GM19240 (cell line): ENCODE measurements around the gene PEX14.
"Not testable (repeated sequence)": the region's sequence is repeated elsewhere in the genome, so short reads cannot be mapped to it uniquely, and the experiment has no call there.

Experiments
- DNase-seq: peaks from one replicate; pipeline ENCODE4 v3.0.0; 2011; ENCODE audit warnings: low spot score; ENCODE audit not compliant: insufficient read length

PEX14 gene

GRCh38 chr1:10494754-10495474 is 20.2 kb downstream of the PEX14 start:
- DNase-seq, result peak; percentile 83

GRCh38 chr1:10495475-10495817 is 20.7 kb downstream of the PEX14 start:
- no peak for DNase-seq

- DNase-seq, result no peak
These were observed 21.2 kb downstream of the PEX14 start for GRCh38 chr1:10495952-10496351.

GRCh38 chr1:10497109-10497508 is 22.4 kb downstream of the PEX14 start:
- DNase-seq, result no peak

- DNase-seq, result no peak
These were observed 23.5 kb downstream of the PEX14 start for GRCh38 chr1:10498231-10498630.

GRCh38 chr1:10502206-10502605 is 27.5 kb downstream of the PEX14 start:
- DNase-seq, result no peak

GRCh38 chr1:10504249-10504648 is 29.5 kb downstream of the PEX14 start:
- DNase-seq, result no peak

GRCh38 chr1:10506046-10506676 is 31.4 kb downstream of the PEX14 start:
- DNase-seq, result not testable (repeated sequence)

- DNase-seq, result no peak
These were observed 31.9 kb downstream of the PEX14 start for GRCh38 chr1:10506677-10507047.

GRCh38 chr1:10507111-10507879 is 32.5 kb downstream of the PEX14 start:
- DNase-seq, result no peak

GRCh38 chr1:10508511-10508951 is 33.8 kb downstream of the PEX14 start:
- DNase-seq, result no peak

GRCh38 chr1:10509809-10510509 is 35.2 kb downstream of the PEX14 start:
- DNase-seq, result no peak

GRCh38 chr1:10510520-10511493 is 36.1 kb downstream of the PEX14 start:
- peak; percentile 83 for DNase-seq

GRCh38 chr1:10511494-10511885 is 36.7 kb downstream of the PEX14 start:
- DNase-seq, result no peak

GRCh38 chr1:10513199-10513598 is 38.4 kb downstream of the PEX14 start:
- no peak for DNase-seq

GRCh38 chr1:10514490-10515235 is 39.9 kb downstream of the PEX14 start:
- DNase-seq, result no peak

- no peak for DNase-seq
These were observed 40.7 kb downstream of the PEX14 start for GRCh38 chr1:10515301-10515975.

- no peak for DNase-seq
These were observed 41.4 kb downstream of the PEX14 start for GRCh38 chr1:10515976-10516750.
